GM12878 (cell line): Measurements from ENCODE around the gene FURIN. TPM values are rescaled to one million over a fixed set of nuclear protein-coding genes. Genes with fewer than 3 reads are reported as not detected.

Experiments used
- BACH1 ChIP-seq: fragments of 450-650 bp; IDR thresholded peaks from 2 replicates; pipeline ENCODE4 v1.6.1; 2017; ENCODE audit warnings: mild to moderate bottlenecking, borderline replicate concordance
- BCL11A ChIP-seq: IDR thresholded peaks from 2 replicates; pipeline ENCODE4 v1.6.1; 2011; ENCODE audit warnings: low read depth, low read length
- BCL3 ChIP-seq: IDR thresholded peaks from 2 replicates; pipeline ENCODE4 v1.6.1; 2011; ENCODE audit warnings: borderline replicate concordance, low read depth, mild to moderate bottlenecking, moderate library complexity, low read length; ENCODE audit not compliant: insufficient read depth, poor library complexity, severe bottlenecking
- CHD2 ChIP-seq: IDR thresholded peaks from 2 replicates; pipeline ENCODE4 v1.6.1; 2011; ENCODE audit warnings: low read depth, low read length, improper control_type of control experiment, borderline replicate concordance
- DPF2 ChIP-seq: fragments of 450-650 bp; IDR thresholded peaks from 2 replicates; pipeline ENCODE4 v1.6.1; 2017; ENCODE audit warnings: mild to moderate bottlenecking
- E4F1 ChIP-seq: fragments of 450-650 bp; IDR thresholded peaks from 2 replicates; pipeline ENCODE4 v1.6.1; 2018; ENCODE audit warnings: borderline replicate concordance, mild to moderate bottlenecking; ENCODE audit not compliant: partially characterized antibody
- HDAC2 ChIP-seq: fragments of 200-600 bp; sonication (generic); IDR thresholded peaks from 2 replicates; pipeline ENCODE4 v1.6.1; 2017
- HDGF ChIP-seq: fragments of 450-650 bp; IDR thresholded peaks from 2 replicates; pipeline ENCODE4 v1.6.1; 2016; ENCODE audit warnings: antibody characterized with exemption
- IKZF2 ChIP-seq, 2 experiments: fragments of 450-650 bp; IDR thresholded peaks; 2 replicates each; pipeline ENCODE4 v1.6.1; 2017; ENCODE audit warnings: mild to moderate bottlenecking in 2 of 2, moderate library complexity in 2 of 2
- JUNB ChIP-seq: IDR thresholded peaks from 2 replicates; pipeline ENCODE4 v1.6.1; 2016; ENCODE audit warnings: antibody characterized with exemption, mild to moderate bottlenecking
- JUND ChIP-seq: IDR thresholded peaks from 2 replicates; pipeline ENCODE4 v1.6.1; 2012; ENCODE audit warnings: low read depth, mild to moderate bottlenecking, low read length, improper control_type of control experiment, moderate library complexity
- KDM1A ChIP-seq: fragments of 200-600 bp; sonication (generic); IDR thresholded peaks from 2 replicates; pipeline ENCODE4 v1.6.1; 2016; ENCODE audit warnings: borderline replicate concordance
- MEF2B ChIP-seq: fragments of 450-650 bp; IDR thresholded peaks from 2 replicates; pipeline ENCODE4 v1.6.1; 2018; ENCODE audit warnings: mild to moderate bottlenecking, moderate library complexity; ENCODE audit not compliant: partially characterized antibody, poor library complexity, severe bottlenecking
- MXI1 ChIP-seq: fragments of 150-350 bp; IDR thresholded peaks from 2 replicates; pipeline ENCODE4 v1.6.1; 2011; ENCODE audit warnings: low read depth, mild to moderate bottlenecking, inconsistent platforms, low read length, improper control_type of control experiment
- NFYA ChIP-seq: IDR thresholded peaks from 2 replicates; pipeline ENCODE4 v1.6.1; 2011; ENCODE audit warnings: low read depth, mild to moderate bottlenecking, low read length, improper control_type of control experiment, borderline replicate concordance
- POLR2A ChIP-seq: IDR thresholded peaks from 2 replicates; pipeline ENCODE4 v1.6.1; 2011; ENCODE audit warnings: low read depth, mild to moderate bottlenecking, low read length
- SIX5 ChIP-seq: IDR thresholded peaks from 2 replicates; pipeline ENCODE4 v1.6.1; 2011; ENCODE audit warnings: mild to moderate bottlenecking, low read depth, low read length, moderate library complexity; ENCODE audit not compliant: severe bottlenecking
- SMC3 ChIP-seq: IDR thresholded peaks from 2 replicates; pipeline ENCODE4 v1.6.1; 2011; ENCODE audit warnings: low read length, improper control_type of control experiment, borderline replicate concordance
- SP1 ChIP-seq: IDR thresholded peaks from one replicate; pipeline ENCODE4 v1.6.1; 2011; ENCODE audit warnings: low read depth, low read length
- SPI1 ChIP-seq: IDR thresholded peaks from 2 replicates; pipeline ENCODE4 v1.6.1; 2011; ENCODE audit warnings: low read depth, mild to moderate bottlenecking, low read length, moderate library complexity, borderline replicate concordance; ENCODE audit not compliant: insufficient read depth
- STAT1 ChIP-seq: fragments of 450-650 bp; conservative IDR thresholded peaks from 2 replicates; pipeline ENCODE4 v1.6.1; 2014; ENCODE audit warnings: antibody characterized with exemption, mild to moderate bottlenecking
- TAF1 ChIP-seq: IDR thresholded peaks from 2 replicates; pipeline ENCODE4 v1.6.1; 2011; ENCODE audit warnings: mild to moderate bottlenecking, low read depth, low read length, borderline replicate concordance
- TCF7 ChIP-seq: IDR thresholded peaks from 2 replicates; pipeline ENCODE4 v1.6.1; 2014; ENCODE audit warnings: antibody characterized with exemption, borderline replicate concordance
- YBX1 ChIP-seq: fragments of 450-650 bp; IDR thresholded peaks from 2 replicates; pipeline ENCODE4 v1.6.1; 2016; ENCODE audit warnings: antibody characterized with exemption
- ZNF217 ChIP-seq: fragments of 450-650 bp; IDR thresholded peaks from 2 replicates; pipeline ENCODE4 v1.6.1; 2017; ENCODE audit warnings: antibody characterized with exemption, mild to moderate bottlenecking
- ZNF274 ChIP-seq: IDR thresholded peaks from one replicate; pipeline ENCODE4 v1.8.0; 2011; ENCODE audit not compliant: insufficient read length, insufficient read depth
- polyA plus RNA-seq, 11 experiments: library from polyadenylated mRNA; depleted of rRNA in 4 of 11; unstranded in 6 of 11; stranded (reverse) in 5 of 11; fragments of >200 nt; fragmentation: Nextera tagmentation in 4 of 11; fragmentation: Illumina TruSeq in 1 of 11; extraction: Ambion mirVana in 4 of 11; extraction: Trizol in 1 of 11; gene quantifications; 1 replicate in 1 of 11; 2 replicates in 10 of 11; pipeline versions ENCODE4 v1.2.1 to v1.2.3, GENCODE V29; 2011 to 2016; ENCODE audit warnings: inconsistent platforms in 2 of 11, missing spikeins in 2 of 11, low read depth in 1 of 11
- total RNA-seq, 4 experiments: library from RNA; depleted of rRNA in 3 of 4; stranded (reverse); fragments of >200 nt in 3 of 4; fragmentation: Illumina TruSeq in 1 of 4; extraction: Trizol in 1 of 4; gene quantifications; 2 replicates each; pipeline versions ENCODE4 v1.2.1 to v1.2.3, GENCODE V29; 2013 to 2021
- TF ChIP-seq, protein P1 (sequence below): IDR thresholded peaks from 2 replicates; pipeline ENCODE4 v1.6.1; 2012; ENCODE audit warnings: low read depth, low read length, improper control_type of control experiment
- TF ChIP-seq, protein P2 (sequence below): fragments of 450-650 bp; IDR thresholded peaks from 2 replicates; pipeline ENCODE4 v1.6.1; 2016; ENCODE audit warnings: mild to moderate bottlenecking

Gene FURIN
- total and polyA plus RNA-seq, 10 of the 15 experiments (the other 5 are each of a cell fraction or from before 2014, with no cell fraction given) = 0.47 to 39.9 (median 8.0) TPM

DNA sequence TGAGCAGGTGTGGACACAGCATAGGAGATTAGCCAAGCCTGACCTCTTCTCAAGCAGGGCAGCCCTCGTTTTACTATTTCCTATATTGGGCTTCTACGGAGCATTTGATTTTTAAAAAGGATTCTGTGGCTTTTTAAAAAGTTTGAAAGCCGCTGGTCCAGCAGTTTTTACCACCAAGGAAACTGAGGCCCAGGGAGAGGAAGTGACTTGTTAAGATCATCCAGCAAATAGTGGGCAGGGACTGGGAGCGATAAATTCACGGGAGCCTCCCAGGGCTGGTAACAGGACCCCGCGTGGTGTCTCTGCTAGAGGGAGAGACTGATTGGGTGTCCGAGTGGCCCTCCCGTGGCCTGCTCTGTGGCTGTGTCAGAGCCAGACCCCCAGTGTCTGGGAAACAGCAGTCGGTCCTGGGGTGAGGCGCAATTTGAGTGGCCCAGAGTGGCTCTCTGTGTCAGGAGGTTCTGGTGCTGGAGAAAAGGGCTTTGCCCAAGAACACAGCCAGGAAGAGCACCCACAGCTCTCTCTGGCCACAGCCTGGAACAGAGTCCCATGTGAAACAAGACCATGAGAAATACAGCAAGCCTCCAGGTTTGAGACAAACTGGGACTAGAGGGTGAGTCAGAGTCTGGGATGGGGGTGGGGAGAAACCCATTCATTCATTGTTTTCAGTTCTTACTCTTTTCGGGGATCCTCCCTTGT is 4.2 kb downstream of the FURIN start (continued):
- TF ChIP-seq NFYA = no peak
- peak; percentile 39 for TF ChIP-seq BCL3
- no peak for TF ChIP-seq JUND
- TF ChIP-seq ZNF274 = no peak
- TF ChIP-seq CHD2 = no peak
- TF ChIP-seq YBX1 = no peak
- no peak for TF ChIP-seq KDM1A
- no peak for TF ChIP-seq SIX5
- TF ChIP-seq TCF7 = no peak
- TF ChIP-seq MEF2B = no peak
- TF ChIP-seq HDGF = no peak
- peak; percentile 72 for TF ChIP-seq JUNB
- no peak for TF ChIP-seq TAF1
- TF ChIP-seq DPF2 = peak; percentile 24; the same call in 1 of the 2 replicates
- TF ChIP-seq SPI1 = no peak
- TF ChIP-seq BCL11A = 0 out of 2 replicates have a peak, but pooled peaks have one; percentile 10
- TF ChIP-seq HDAC2 = no peak
- TF ChIP-seq MXI1 = peak; percentile 63; the same call in 1 of the 2 replicates
- no peak for TF ChIP-seq STAT1
- TF ChIP-seq SMC3 = peak; percentile 4; the same call in 1 of the 2 replicates
- no peak for TF ChIP-seq SP1
- TF ChIP-seq, protein P1, sequence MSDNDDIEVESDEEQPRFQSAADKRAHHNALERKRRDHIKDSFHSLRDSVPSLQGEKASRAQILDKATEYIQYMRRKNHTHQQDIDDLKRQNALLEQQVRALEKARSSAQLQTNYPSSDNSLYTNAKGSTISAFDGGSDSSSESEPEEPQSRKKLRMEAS = 0 out of 2 replicates have a peak, but pooled peaks have one; percentile 12
- peak; percentile 39; the same call in 1 of the 2 replicates for TF ChIP-seq POLR2A
- TF ChIP-seq IKZF2 (IDR thresholded peaks at IDR 0.05) = peak; percentile 9 to 17; a peak in 2 of 4 replicates
- no peak for TF ChIP-seq BACH1
- TF ChIP-seq, protein P2, sequence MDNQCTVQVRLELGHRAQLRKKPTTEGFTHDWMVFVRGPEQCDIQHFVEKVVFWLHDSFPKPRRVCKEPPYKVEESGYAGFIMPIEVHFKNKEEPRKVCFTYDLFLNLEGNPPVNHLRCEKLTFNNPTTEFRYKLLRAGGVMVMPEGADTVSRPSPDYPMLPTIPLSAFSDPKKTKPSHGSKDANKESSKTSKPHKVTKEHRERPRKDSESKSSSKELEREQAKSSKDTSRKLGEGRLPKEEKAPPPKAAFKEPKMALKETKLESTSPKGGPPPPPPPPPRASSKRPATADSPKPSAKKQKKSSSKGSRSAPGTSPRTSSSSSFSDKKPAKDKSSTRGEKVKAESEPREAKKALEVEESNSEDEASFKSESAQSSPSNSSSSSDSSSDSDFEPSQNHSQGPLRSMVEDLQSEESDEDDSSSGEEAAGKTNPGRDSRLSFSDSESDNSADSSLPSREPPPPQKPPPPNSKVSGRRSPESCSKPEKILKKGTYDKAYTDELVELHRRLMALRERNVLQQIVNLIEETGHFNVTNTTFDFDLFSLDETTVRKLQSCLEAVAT = 0 out of 2 replicates have a peak, but pooled peaks have one; percentile 25
- TF ChIP-seq ZNF217 = no peak
- no peak for TF ChIP-seq E4F1
